Activated T-cell treated with anti-CD3 and anti-CD28 coated beads, Interleukin-2, amount 50 U/mL, for 24 hours (primary cell): ENCODE data around the gene PRKCH.
"Not testable (repeated sequence)": the region's sequence is repeated elsewhere in the genome, so short reads cannot be mapped to it uniquely, and the experiment has no call there.

ENCODE experiments used
- DNase-seq: peaks from one replicate; pipeline ENCODE4 v3.0.0-alpha.2; 2020
- H3K27ac Mint-ChIP-seq: 2 replicates; pipeline ENCODE4 v1.8.0; 2020; ENCODE audit warnings: mild to moderate bottlenecking, mixed read lengths
- H3K27me3 Mint-ChIP-seq: 2 replicates; pipeline ENCODE4 v1.8.0; 2020; ENCODE audit warnings: mixed read lengths
- H3K36me3 Mint-ChIP-seq: 2 replicates; pipeline ENCODE4 v1.8.0; 2020; ENCODE audit warnings: low read depth, mixed read lengths
- H3K4me1 Mint-ChIP-seq: 2 replicates; pipeline ENCODE4 v1.8.0; 2020; ENCODE audit warnings: low read depth, mixed read lengths
- H3K4me3 Mint-ChIP-seq: 2 replicates; pipeline ENCODE4 v1.8.0; 2020; ENCODE audit warnings: mild to moderate bottlenecking, moderate library complexity, mixed read lengths
- H3K9me3 Mint-ChIP-seq: 2 replicates; pipeline ENCODE4 v1.8.0; 2020; ENCODE audit warnings: mixed read lengths

The PRKCH gene

DNA sequence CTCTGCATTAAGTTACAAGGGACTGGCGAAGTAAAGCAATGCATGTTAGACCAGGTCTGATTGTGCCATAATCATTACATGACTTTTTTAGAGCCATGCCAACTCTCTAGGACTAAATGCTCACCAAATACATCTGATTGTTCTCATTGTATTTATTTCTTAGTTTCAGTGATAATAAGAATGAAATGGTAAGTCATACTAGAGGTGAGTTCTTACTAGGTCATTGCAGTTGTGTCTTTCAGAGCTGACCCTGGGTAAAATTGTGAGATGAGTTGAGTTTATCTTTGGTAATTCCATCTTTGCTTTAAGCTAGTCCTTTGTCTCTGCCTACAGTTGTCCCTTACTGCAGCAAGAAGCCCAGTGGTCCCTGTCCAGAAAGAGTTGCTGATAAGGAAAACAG, 73.2 kb downstream of the PRKCH start:
- H3K36me3 Mint-ChIP-seq = peaks cover 63% of the 10 kb centered on the region

DNA sequence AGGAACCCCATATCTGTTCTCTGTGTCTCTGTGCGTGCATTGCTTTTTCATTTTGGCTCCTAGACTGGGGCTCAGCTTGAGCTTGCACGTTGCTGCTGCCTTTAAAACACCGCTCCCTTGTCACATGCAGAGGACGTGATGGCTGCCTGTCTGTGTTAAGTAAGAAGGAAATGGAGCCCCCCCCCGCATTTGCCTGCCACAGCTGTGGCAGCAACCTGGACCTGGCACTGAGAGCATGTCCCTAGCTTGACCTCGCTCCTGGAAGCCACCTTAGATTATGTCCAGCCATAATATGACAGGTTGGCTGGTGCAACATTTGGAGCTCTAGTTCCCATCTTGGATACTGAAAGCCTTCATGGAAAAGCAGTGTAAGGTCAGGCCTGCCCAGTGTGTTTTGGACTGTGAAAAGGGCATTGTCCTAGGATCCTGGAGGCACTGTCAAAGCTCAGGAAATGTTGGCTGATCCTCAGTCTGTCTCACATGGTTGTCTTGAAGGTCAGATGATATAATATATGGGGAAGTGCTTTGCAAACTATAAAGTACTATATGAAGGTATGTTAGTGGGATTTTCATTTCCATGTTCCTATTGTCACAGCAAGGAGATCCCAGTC, 73.8 kb downstream of the PRKCH start:
- Mint-ChIP-seq H3K36me3 (peaks cover 61% of the 10 kb centered on the region), H3K4me1 (peaks cover 42% of the 10 kb centered on the region), H3K27me3 (no peaks in the 10 kb centered on the region), H3K9me3 (no peaks in the 10 kb centered on the region), H3K4me3 (no peak overlapping the region), H3K27ac (peak overlapping the region; percentile 78)
- DNase-seq = no peak

More for the DNA sequence above, 73.2 kb downstream of the PRKCH start:
- H3K9me3 Mint-ChIP-seq = no peaks in the 10 kb centered on the region
- DNase-seq = no peak
- no peak overlapping the region for H3K4me3 Mint-ChIP-seq
- peaks cover 35% of the 10 kb centered on the region for H3K4me1 Mint-ChIP-seq
- no peaks in the 10 kb centered on the region for H3K27me3 Mint-ChIP-seq
- H3K27ac Mint-ChIP-seq = peak overlapping the region; percentile 81

DNA sequence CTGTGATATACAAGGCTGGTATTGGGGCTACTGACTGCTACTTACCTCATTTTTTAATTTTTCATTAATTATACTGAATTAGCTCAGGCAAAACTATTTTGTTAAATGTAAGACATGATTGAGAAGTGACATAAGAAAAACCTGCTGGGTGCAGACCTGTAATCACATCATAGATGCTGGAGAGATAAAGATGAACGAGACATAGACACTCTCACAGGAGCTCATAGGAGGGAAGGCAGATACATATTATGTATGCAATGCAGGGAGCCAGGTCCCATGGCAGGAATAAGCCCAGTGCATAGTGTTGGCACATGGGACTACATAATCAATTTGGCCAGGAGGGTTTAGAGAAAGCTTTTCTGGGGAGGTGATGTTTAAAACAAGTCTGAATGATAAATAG, 74.9 kb downstream of the PRKCH start:
- Mint-ChIP-seq H3K36me3 (peaks cover 57% of the 10 kb centered on the region), H3K4me3 (no peak overlapping the region)

DNA sequence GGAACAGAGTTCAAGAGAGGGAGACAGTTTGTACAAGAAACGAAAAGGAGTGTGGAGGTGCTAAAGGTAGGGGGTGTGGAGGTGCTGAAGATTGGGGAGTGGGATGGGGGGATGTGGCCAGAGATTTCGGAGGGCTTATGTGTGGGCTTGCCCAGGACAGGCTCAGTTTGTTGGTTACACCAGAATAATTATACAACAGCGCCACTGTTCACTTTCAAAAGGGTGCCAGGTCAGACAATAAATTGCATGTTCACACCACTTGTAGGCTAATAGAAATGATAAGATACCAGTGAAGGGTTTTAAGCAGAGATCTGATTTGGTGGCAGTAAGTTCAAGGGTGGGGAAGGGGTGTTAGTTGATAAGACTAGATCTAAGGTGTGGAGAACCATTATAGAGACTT, 75.3 kb downstream of the PRKCH start:
- no peak for DNase-seq
- H3K27me3 Mint-ChIP-seq = no peaks in the 10 kb centered on the region
- peaks cover 56% of the 10 kb centered on the region for H3K4me1 Mint-ChIP-seq
- H3K36me3 Mint-ChIP-seq = peaks cover 57% of the 10 kb centered on the region
- H3K27ac Mint-ChIP-seq = peak overlapping the region; percentile 83
- no peak overlapping the region for H3K4me3 Mint-ChIP-seq
- H3K9me3 Mint-ChIP-seq = no peaks in the 10 kb centered on the region

More for the DNA sequence above, 74.9 kb downstream of the PRKCH start:
- no peaks in the 10 kb centered on the region for H3K9me3 Mint-ChIP-seq
- no peak for DNase-seq
- peak overlapping the region; percentile 83 for H3K27ac Mint-ChIP-seq
- no peaks in the 10 kb centered on the region for H3K27me3 Mint-ChIP-seq
- H3K4me1 Mint-ChIP-seq = peaks cover 52% of the 10 kb centered on the region

DNA sequence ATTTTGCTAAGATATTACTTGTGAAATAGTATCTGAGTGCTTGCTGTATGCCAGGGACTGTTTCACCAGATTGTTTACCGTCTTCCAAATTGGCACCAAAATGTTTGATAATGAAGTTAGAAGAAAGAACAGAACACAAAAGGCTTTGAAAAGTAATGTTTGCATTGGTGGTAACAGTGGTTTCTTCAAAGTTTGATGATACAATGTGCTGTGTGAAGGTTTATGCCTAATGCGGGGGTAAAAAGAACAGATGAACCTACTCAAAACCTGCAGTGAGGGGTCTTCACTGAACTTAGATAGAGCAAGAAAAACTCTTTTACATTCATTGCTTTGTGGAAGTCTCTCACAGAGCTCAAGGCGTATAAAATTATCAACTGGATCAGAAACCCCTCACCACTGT, 76.2 kb downstream of the PRKCH start:
- DNase-seq = no peak
- Mint-ChIP-seq H3K36me3 (peaks cover 52% of the 10 kb centered on the region), H3K27me3 (no peaks in the 10 kb centered on the region), H3K9me3 (no peaks in the 10 kb centered on the region), H3K27ac (peak overlapping the region; percentile 83), H3K4me1 (peaks cover 61% of the 10 kb centered on the region), H3K4me3 (peak overlapping the region; percentile 2)

DNA sequence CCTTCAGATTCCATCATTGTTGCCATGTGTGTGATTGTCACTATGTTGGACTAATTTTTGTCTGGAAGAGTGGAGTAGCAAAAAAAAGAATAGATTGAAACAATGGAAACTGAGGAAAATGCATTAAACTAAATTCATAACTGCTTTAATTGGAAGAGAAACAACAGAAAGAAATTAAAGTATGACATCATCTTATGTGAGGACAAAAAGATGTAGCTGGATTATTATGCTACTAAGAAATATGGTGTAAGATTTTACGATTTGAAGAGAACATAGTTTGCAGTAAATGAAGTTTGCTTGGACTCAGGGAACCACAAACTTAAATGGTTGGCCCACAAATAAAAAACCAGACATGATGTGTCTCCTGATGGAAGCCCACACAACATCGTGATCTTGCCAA, 76.8 kb downstream of the PRKCH start:
- Mint-ChIP-seq H3K9me3 (no peaks in the 10 kb centered on the region), H3K4me3 (no peak overlapping the region), H3K4me1 (peaks cover 62% of the 10 kb centered on the region), H3K27ac (peak overlapping the region; percentile 83), H3K27me3 (no peaks in the 10 kb centered on the region), H3K36me3 (peaks cover 46% of the 10 kb centered on the region)
- no peak for DNase-seq

DNA sequence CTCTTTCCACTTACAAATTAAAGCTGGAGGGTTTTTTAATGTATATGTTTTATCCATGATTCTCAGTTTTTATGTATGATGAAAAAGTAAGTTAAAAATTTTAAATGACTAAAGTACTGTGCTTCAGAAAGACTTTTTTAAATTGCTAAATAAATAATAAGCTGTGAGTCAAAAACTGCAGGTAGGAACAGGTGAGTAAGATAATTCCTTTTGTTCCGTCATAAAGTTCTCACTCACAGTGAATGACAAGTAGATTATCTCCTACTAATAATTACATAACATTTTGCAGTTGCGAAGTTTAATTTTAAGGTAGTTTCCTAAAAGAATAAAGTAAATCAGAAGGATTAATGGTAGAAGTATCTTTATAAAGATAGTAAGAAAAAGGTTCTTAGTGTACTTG, 78.0 kb downstream of the PRKCH start:
- Mint-ChIP-seq H3K27me3 (no peaks in the 10 kb centered on the region), H3K4me1 (peaks cover 72% of the 10 kb centered on the region), H3K36me3 (peaks cover 36% of the 10 kb centered on the region), H3K4me3 (no peak overlapping the region), H3K9me3 (no peaks in the 10 kb centered on the region), H3K27ac (peak overlapping the region; percentile 84)
- no peak for DNase-seq

DNA sequence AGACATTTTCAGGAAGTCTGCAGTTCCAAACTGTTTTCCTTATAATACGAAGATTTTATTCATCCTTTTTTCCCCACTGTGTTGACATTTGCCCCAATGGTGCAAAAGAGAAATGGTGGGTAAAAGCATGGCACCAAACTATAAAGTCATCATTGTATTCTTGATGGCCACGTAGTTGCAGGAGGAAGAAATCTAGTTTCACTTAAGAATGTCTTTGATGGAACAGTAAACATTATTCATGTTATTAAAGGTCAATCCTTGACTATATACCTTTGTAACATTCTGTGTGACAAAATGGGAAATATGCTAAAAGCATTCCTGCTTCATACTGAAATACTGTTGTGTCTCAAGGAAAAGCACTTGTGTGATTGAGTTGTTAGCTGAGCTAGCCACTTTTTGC, 80.1 kb downstream of the PRKCH start:
- Mint-ChIP-seq H3K9me3 (no peaks in the 10 kb centered on the region), H3K27ac (peak overlapping the region; percentile 84), H3K4me1 (peaks cover 88% of the 10 kb centered on the region)

DNA sequence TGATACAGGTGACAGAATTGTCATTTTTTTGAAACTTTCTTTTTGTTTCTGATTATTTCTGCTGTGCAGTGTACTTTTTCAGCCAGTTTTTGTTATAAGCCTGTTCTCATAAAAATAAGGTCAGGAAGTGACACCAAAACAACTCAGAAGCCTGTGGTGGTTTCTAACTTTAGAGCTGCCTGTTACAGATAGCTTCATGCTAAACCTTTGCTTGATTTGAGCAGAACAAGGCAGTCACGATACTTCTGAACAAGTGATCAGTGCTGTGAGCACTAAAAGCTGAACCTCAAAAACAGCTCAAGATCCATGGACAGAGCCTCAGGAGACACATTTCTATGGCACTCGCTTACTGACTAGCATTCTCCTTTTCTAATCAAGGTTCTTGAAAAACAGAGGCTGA, 82.0 kb downstream of the PRKCH start:
- no peaks in the 10 kb centered on the region for H3K9me3 Mint-ChIP-seq

More for the DNA sequence above, 80.1 kb downstream of the PRKCH start:
- Mint-ChIP-seq H3K36me3 (peaks cover 20% of the 10 kb centered on the region), H3K4me3 (no peak overlapping the region), H3K27me3 (no peaks in the 10 kb centered on the region)
- no peak for DNase-seq

DNA sequence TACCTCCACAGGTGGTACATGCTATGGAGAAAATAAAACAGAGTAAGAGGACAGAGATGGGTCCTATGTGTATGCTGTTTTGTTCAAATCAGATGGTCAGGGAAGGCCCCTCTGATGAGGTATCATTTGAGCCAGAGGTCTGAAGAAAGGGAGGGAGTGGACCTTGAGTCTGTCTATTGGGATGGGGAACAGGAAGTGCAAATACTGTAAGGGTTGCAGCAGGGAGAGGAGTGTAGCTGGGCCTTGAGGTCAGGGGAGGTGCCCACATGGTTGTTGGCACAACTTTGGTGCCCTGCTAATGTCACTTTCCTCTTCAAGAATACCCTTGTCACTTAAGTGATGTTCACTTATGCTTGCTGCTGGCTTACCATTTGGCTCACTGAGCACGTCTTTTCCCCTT, 83.3 kb downstream of the PRKCH start:
- H3K4me1 Mint-ChIP-seq = peaks cover 89% of the 10 kb centered on the region

More for the DNA sequence above, 82.0 kb downstream of the PRKCH start:
- Mint-ChIP-seq H3K4me1 (peaks cover 88% of the 10 kb centered on the region), H3K27ac (peak overlapping the region; percentile 95), H3K27me3 (no peaks in the 10 kb centered on the region), H3K4me3 (peak overlapping the region; percentile 65), H3K36me3 (peaks cover 13% of the 10 kb centered on the region)
- DNase-seq = no peak

DNA sequence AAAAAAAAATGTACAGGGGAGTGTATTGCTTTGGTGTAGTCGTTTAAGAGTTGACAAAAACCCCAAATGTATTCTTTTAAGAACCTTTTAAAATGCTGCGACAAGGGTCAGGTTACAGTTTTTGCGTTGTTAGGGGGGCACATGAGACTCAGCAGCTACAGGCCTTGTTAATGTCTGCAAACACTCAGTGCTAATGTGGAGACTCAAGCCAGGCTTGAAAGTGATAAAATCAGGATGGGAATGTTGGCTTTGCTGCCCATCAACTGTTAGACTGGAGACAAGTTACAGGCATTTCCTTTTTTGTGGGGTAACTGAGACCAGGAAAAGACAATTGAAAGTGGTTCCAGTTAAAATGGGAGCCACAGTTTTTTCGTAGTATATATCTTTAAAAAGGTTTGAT, 84.8 kb downstream of the PRKCH start:
- peaks cover 26% of the 10 kb centered on the region for H3K36me3 Mint-ChIP-seq
- H3K27ac Mint-ChIP-seq = peak overlapping the region; percentile 92
- peaks cover 77% of the 10 kb centered on the region for H3K4me1 Mint-ChIP-seq
- DNase-seq = no peak
- no peaks in the 10 kb centered on the region for H3K27me3 Mint-ChIP-seq
- no peaks in the 10 kb centered on the region for H3K9me3 Mint-ChIP-seq
- peak overlapping the region; percentile 42 for H3K4me3 Mint-ChIP-seq

More for the DNA sequence above, 83.3 kb downstream of the PRKCH start:
- Mint-ChIP-seq H3K36me3 (peaks cover 16% of the 10 kb centered on the region), H3K27ac (peak overlapping the region; percentile 92), H3K4me3 (no peak overlapping the region), H3K9me3 (no peaks in the 10 kb centered on the region), H3K27me3 (no peaks in the 10 kb centered on the region)
- DNase-seq = no peak

DNA sequence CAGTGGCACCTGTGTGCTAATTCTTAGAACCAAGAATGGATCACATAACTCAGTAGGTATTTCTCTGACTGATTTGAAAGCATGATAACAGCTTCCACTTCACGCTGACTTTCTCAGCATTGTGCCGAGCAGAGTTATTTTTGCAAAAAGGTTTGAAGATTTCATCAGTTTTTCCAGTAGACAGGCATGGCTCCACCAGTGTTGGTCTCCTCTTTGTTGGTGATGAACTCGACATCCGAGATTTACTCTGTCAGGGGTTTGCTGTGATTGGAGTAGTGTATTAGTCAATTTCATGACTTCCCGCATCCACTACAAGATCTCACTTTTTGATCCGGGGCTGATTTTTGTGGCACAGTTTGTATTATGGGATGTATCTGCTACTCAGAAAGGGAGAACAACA, 85.3 kb downstream of the PRKCH start:
- no peak for DNase-seq
- no peaks in the 10 kb centered on the region for H3K27me3 Mint-ChIP-seq
- peak overlapping the region; percentile 92 for H3K27ac Mint-ChIP-seq
- peaks cover 26% of the 10 kb centered on the region for H3K36me3 Mint-ChIP-seq
- no peaks in the 10 kb centered on the region for H3K9me3 Mint-ChIP-seq
- peaks cover 73% of the 10 kb centered on the region for H3K4me1 Mint-ChIP-seq
- H3K4me3 Mint-ChIP-seq = peak overlapping the region; percentile 45

DNA sequence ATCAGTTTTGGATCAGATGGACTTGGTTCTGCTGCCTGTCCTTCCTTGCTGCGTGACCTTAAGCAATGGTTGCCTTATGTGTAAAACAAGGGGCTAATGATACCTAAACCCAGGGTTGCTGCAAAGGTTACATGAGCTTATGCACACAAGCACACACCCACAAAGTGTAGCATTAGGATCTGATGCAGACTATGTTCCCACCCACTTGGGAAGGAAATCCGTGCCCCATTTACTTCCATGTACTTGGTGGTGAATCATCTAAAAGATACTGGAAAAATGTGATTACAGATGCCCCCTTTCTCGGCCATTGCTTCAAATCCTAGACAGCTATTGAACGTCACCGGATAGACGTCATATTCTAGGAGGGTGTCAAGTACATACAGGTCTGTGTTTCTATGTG, 87.1 kb downstream of the PRKCH start:
- peak overlapping the region; percentile 92 for H3K27ac Mint-ChIP-seq
- no peak overlapping the region for H3K4me3 Mint-ChIP-seq
- no peak for DNase-seq
- peaks cover 23% of the 10 kb centered on the region for H3K36me3 Mint-ChIP-seq
- no peaks in the 10 kb centered on the region for H3K27me3 Mint-ChIP-seq
- no peaks in the 10 kb centered on the region for H3K9me3 Mint-ChIP-seq
- H3K4me1 Mint-ChIP-seq = peaks cover 64% of the 10 kb centered on the region

DNA sequence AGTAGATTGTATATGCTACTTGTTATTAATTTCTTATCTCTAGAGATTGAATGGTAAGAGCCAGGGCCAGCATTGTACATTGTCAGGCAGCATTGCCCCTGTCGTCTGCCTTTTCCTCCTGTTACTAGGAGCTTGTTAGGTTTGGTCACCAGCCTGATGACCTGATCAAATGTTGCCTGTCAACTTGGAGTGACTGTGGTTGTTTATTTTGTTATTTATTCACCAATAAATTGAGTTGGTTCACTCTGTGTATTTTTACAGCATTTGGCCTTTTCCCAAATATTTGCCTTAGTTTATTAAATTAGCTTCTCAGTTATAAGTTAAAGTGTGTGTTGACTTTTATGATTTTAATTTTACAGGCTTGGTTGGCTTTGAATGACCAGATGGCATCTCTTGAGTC, 88.4 kb downstream of the PRKCH start:
- peaks cover 23% of the 10 kb centered on the region for H3K36me3 Mint-ChIP-seq
- H3K4me3 Mint-ChIP-seq = no peak overlapping the region
- no peak for DNase-seq
- peak overlapping the region; percentile 32 for H3K27ac Mint-ChIP-seq
- peaks cover 52% of the 10 kb centered on the region for H3K4me1 Mint-ChIP-seq
- H3K9me3 Mint-ChIP-seq = no peaks in the 10 kb centered on the region
- no peaks in the 10 kb centered on the region for H3K27me3 Mint-ChIP-seq

DNA sequence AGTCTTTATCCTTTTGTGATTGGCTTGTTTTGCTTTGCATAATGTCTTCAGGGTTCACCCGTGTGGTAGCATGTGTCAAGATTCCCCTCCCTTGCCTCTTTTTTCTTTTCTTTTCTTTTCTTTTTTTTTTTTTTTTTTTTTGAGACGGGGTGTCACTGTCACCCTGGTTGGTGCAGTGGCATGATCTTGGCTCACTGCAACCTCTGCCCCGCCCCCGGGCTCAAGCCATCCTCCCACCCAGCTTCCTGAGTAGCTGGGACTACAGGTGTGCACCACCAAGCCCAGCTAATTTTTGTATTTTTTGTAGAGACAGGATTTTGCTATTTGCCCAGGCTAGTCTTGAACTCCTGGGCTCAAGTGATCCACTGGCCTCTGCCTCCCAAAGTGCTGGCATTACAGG, 94.6 kb downstream of the PRKCH start:
- Mint-ChIP-seq H3K27ac (peak overlapping the region; percentile 88), H3K36me3 (peaks cover 17% of the 10 kb centered on the region)
- H3K27me3 Mint-ChIP-seq, H3K4me3 Mint-ChIP-seq, H3K4me1 Mint-ChIP-seq, DNase-seq, H3K9me3 Mint-ChIP-seq: not testable (repeated sequence)

DNA sequence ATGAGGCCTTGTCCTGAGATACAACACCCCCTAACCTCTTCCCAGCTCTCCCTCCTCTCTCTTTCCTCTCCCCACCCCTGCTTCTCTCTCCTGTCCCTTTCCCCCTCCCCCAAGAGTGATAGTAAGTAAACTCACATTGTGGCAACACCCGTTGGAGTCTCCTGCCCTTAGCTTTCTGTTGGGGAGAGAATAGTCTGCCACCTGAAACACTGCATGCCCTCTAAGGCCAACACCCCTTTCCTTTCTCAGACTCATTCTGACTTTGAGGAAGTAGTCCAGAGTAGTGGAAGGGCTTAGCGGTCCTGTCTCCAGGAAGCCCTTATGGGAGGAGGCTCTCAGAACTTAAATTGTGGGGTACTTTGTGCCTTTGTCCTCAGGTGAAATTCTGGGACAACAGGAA, 95.2 kb downstream of the PRKCH start:
- no peak for DNase-seq
- no peaks in the 10 kb centered on the region for H3K27me3 Mint-ChIP-seq
- H3K4me3 Mint-ChIP-seq = peak overlapping the region; percentile 16
- H3K36me3 Mint-ChIP-seq = peaks cover 11% of the 10 kb centered on the region
- no peaks in the 10 kb centered on the region for H3K9me3 Mint-ChIP-seq
- peak overlapping the region; percentile 88 for H3K27ac Mint-ChIP-seq
- H3K4me1 Mint-ChIP-seq = no peaks in the 10 kb centered on the region
